ENCODE measurements around the gene CCNI.

CCNI gene

GRCh38 chr4:77007358-77008230 lies 68.2 kb downstream of the CCNI start:
- peak; percentile 58 for DNase-seq (ENCODE audit: low read depth)
- H3K4me3 ChIP-seq (ENCODE audit: low read depth, low read length) = no peak overlapping the region
- no peak for TF ChIP-seq CTCF (IDR thresholded peaks at IDR 0.05; ENCODE audit: control insufficient read depth, extremely low read depth, insufficient read depth)

GRCh38 chr4:77006753-77007353 lies 68.9 kb downstream of the CCNI start:
- H3K4me3 ChIP-seq (ENCODE audit: low read depth, low read length) = no peak overlapping the region
- TF ChIP-seq CTCF (IDR thresholded peaks at IDR 0.05; ENCODE audit: control insufficient read depth, extremely low read depth, insufficient read depth) = no peak
- DNase-seq (ENCODE audit: low read depth) = no peak

GRCh38 chr4:77003400-77003799 lies 72.4 kb downstream of the CCNI start:
- no peak overlapping the region for H3K4me3 ChIP-seq (ENCODE audit: low read depth, low read length)
- DNase-seq (ENCODE audit: low read depth) = no peak
- TF ChIP-seq CTCF (IDR thresholded peaks at IDR 0.05; ENCODE audit: control insufficient read depth, extremely low read depth, insufficient read depth) = no peak

- no peak for TF ChIP-seq CTCF (IDR thresholded peaks at IDR 0.05; ENCODE audit: control insufficient read depth, extremely low read depth, insufficient read depth)
- no peak for DNase-seq (ENCODE audit: low read depth)
Measured at GRCh38 chr4:77002321-77003107, 73.3 kb downstream of the CCNI start.

GRCh38 chr4:77001907-77002306 lies 73.9 kb downstream of the CCNI start:
- TF ChIP-seq CTCF (IDR thresholded peaks at IDR 0.05; ENCODE audit: control insufficient read depth, extremely low read depth, insufficient read depth) = no peak
- no peak overlapping the region for H3K4me3 ChIP-seq (ENCODE audit: low read depth, low read length)
- DNase-seq (ENCODE audit: low read depth) = no peak

More at GRCh38 chr4:77002321-77003107, 73.3 kb downstream of the CCNI start:
- H3K4me3 ChIP-seq (ENCODE audit: low read depth, low read length) = no peak overlapping the region

- TF ChIP-seq CTCF (IDR thresholded peaks at IDR 0.05; ENCODE audit: control insufficient read depth, extremely low read depth, insufficient read depth) = no peak
- no peak for DNase-seq (ENCODE audit: low read depth)
- no peak overlapping the region for H3K4me3 ChIP-seq (ENCODE audit: low read depth, low read length)
Measured at GRCh38 chr4:76998251-76998901, 77.4 kb downstream of the CCNI start.

Data from LNCaP clone FGC (cell line).